Gastroesophageal sphincter (tissue), 3 donors: ENCODE data around the gene COL11A2.

Experiments used
- CTCF ChIP-seq, 4 experiments: fragments of 200-600 bp in 2 of 4; fragments of 450-650 bp in 2 of 4; sonication (generic) in 1 of 4; IDR thresholded peaks; one replicate each; pipeline ENCODE4 v1.5.1; 2017 to 2019; ENCODE audit warnings: antibody characterized with exemption in 4 of 4, mild to moderate bottlenecking in 2 of 4, moderate library complexity in 2 of 4
- POLR2A ChIP-seq, 2 donors: fragments of 450-650 bp; IDR thresholded peaks; one replicate each; pipeline ENCODE4 v1.6.1; 2017; ENCODE audit warnings: antibody characterized with exemption in 2 of 2, mild to moderate bottlenecking in 2 of 2, moderate library complexity in 1 of 2

GRCh38 chr6:33212857-33213165 lies 20.5 kb upstream of the COL11A2 start:
- TF ChIP-seq CTCF (IDR thresholded peaks at IDR 0.05) (no peak), POLR2A (IDR thresholded peaks at IDR 0.05) (no peak)
